HG02981 (cell line): ENCODE measurements around the gene PRDX5.

Experiments used
- ATAC-seq: cut with Tn5 transposase; IDR thresholded peaks from one replicate; pipeline ENCODE4 v1.9.1; 2021; ENCODE audit warnings: mild to moderate bottlenecking, moderate library complexity; ENCODE audit not compliant: unreplicated experiment

PRDX5 gene

GRCh38 chr11:64359712-64360445 lies 42.0 kb downstream of the PRDX5 start:
- ATAC-seq = no peak

- no peak for ATAC-seq
Measured at GRCh38 chr11:64360448-64360921, 42.6 kb downstream of the PRDX5 start.

- ATAC-seq = no peak
Measured at GRCh38 chr11:64361659-64362058, 43.7 kb downstream of the PRDX5 start.

GRCh38 chr11:64362339-64362738 lies 44.4 kb downstream of the PRDX5 start:
- no peak for ATAC-seq

- ATAC-seq = no peak
Measured at GRCh38 chr11:64364435-64364834, 46.5 kb downstream of the PRDX5 start.

- ATAC-seq = no peak
Measured at GRCh38 chr11:64364911-64365310, 47.0 kb downstream of the PRDX5 start.

- ATAC-seq = no peak
Measured at GRCh38 chr11:64366751-64367150, 48.8 kb downstream of the PRDX5 start.

- ATAC-seq = no peak
Measured at GRCh38 chr11:64367931-64368672, 50.2 kb downstream of the PRDX5 start.

GRCh38 chr11:64368673-64369074 lies 50.8 kb downstream of the PRDX5 start:
- ATAC-seq = no peak

GRCh38 chr11:64369440-64370421 lies 51.8 kb downstream of the PRDX5 start:
- no peak for ATAC-seq

- ATAC-seq = no peak
Measured at GRCh38 chr11:64371201-64371600, 53.3 kb downstream of the PRDX5 start.
